ENCODE results near the gene SEMA3E.
"Not testable (repeated sequence)": the region's sequence is repeated elsewhere in the genome, so short reads cannot be mapped to it uniquely, and the experiment has no call there.

The SEMA3E gene

GRCh38 chr7:83559887-83560286 is 89.1 kb downstream of the SEMA3E start:
- DNase-seq (ENCODE audit: low spot score) = no peak

- DNase-seq (ENCODE audit: low spot score) = not testable (repeated sequence)
Measured at GRCh38 chr7:83552556-83552955, 96.4 kb downstream of the SEMA3E start.

- peak; percentile 16 for DNase-seq (ENCODE audit: low spot score)
Measured at GRCh38 chr7:83550100-83550499, 98.8 kb downstream of the SEMA3E start.

GRCh38 chr7:83548250-83548649 is 100.7 kb downstream of the SEMA3E start:
- no peak for DNase-seq (ENCODE audit: low spot score)

GRCh38 chr7:83547526-83547925 is 101.4 kb downstream of the SEMA3E start:
- no peak for DNase-seq (ENCODE audit: low spot score)

- DNase-seq (ENCODE audit: low spot score) = no peak
Measured at GRCh38 chr7:83546586-83546985, 102.4 kb downstream of the SEMA3E start.

- DNase-seq (ENCODE audit: low spot score) = no peak
Measured at GRCh38 chr7:83541187-83541960, 107.6 kb downstream of the SEMA3E start.

GRCh38 chr7:83534488-83534887 is 114.5 kb downstream of the SEMA3E start:
- no peak for DNase-seq (ENCODE audit: low spot score)

- DNase-seq (ENCODE audit: low spot score) = no peak
Measured at GRCh38 chr7:83532219-83532618, 116.7 kb downstream of the SEMA3E start.

- DNase-seq (ENCODE audit: low spot score) = no peak
Measured at GRCh38 chr7:83531766-83532165, 117.2 kb downstream of the SEMA3E start.

- no peak for DNase-seq (ENCODE audit: low spot score)
Measured at GRCh38 chr7:83528925-83529423, 120.0 kb downstream of the SEMA3E start.

GRCh38 chr7:83524277-83525075 is 124.5 kb downstream of the SEMA3E start:
- DNase-seq (ENCODE audit: low spot score) = no peak

GRCh38 chr7:83520726-83521125 is 128.2 kb downstream of the SEMA3E start:
- no peak for DNase-seq (ENCODE audit: low spot score)

GRCh38 chr7:83519240-83519639 is 129.7 kb downstream of the SEMA3E start:
- DNase-seq (ENCODE audit: low spot score) = no peak

GRCh38 chr7:83517035-83517700 is 131.8 kb downstream of the SEMA3E start:
- no peak for DNase-seq (ENCODE audit: low spot score)

GRCh38 chr7:83514977-83515376 is 134.0 kb downstream of the SEMA3E start:
- no peak for DNase-seq (ENCODE audit: low spot score)

- no peak for DNase-seq (ENCODE audit: low spot score)
Measured at GRCh38 chr7:83509255-83510021, 139.5 kb downstream of the SEMA3E start.

- no peak for DNase-seq (ENCODE audit: low spot score)
Measured at GRCh38 chr7:83504330-83504729, 144.6 kb downstream of the SEMA3E start.

- no peak for DNase-seq (ENCODE audit: low spot score)
Measured at GRCh38 chr7:83502636-83503035, 146.3 kb downstream of the SEMA3E start.

GRCh38 chr7:83494683-83495082 is 154.3 kb downstream of the SEMA3E start:
- DNase-seq (ENCODE audit: low spot score) = no peak

- DNase-seq (ENCODE audit: low spot score) = no peak
Measured at GRCh38 chr7:83492802-83493201, 156.1 kb downstream of the SEMA3E start.

- no peak for DNase-seq (ENCODE audit: low spot score)
Measured at GRCh38 chr7:83487801-83488200, 161.1 kb downstream of the SEMA3E start.
